ENCODE measurements around the gene PTN. TPM values are rescaled to one million over a fixed set of nuclear protein-coding genes. Genes with fewer than 3 reads are reported as not detected.

The PTN gene
- total RNA-seq (not detected), total RNA-seq (0 reads per million in 2 donors)

- ATAC-seq, result no peak
- Mint-ChIP-seq H3K36me3 (ENCODE audit: low read depth) (no peaks in the 10 kb centered on the region), H3K4me1 (no peaks in the 10 kb centered on the region), H3K27ac (no peak within 1 kb of the TSS), H3K27me3 (peaks cover 8% of the 10 kb centered on the region), H3K4me3 (peak within 1 kb of the TSS; percentile 19)
- H3K9me3 ChIP-seq (ENCODE audit: control insufficient read depth, low read length, poor library complexity, severe bottlenecking), result no peaks in the 10 kb centered on the region
- DNase-seq, result no peak
These were observed at the start of gene PTN for GRCh38 chr7:137343281-137343841. Gene PTN (minus strand): TSS chr7:137343733. CDS start chr7:137254973, 88,760 bp downstream.

GRCh38 chr7:137390076-137390475, 46.5 kb upstream of the PTN start:
- H3K9me3 ChIP-seq (ENCODE audit: control insufficient read depth, low read length, poor library complexity, severe bottlenecking), result no peaks in the 10 kb centered on the region
- Mint-ChIP-seq H3K27ac (no peak overlapping the region), H3K4me1 (no peaks in the 10 kb centered on the region), H3K4me3 (no peak overlapping the region), H3K36me3 (ENCODE audit: low read depth) (no peaks in the 10 kb centered on the region), H3K27me3 (no peaks in the 10 kb centered on the region)
- ATAC-seq, result no peak
- no peak for DNase-seq

GRCh38 chr7:137388916-137389315, 45.4 kb upstream of the PTN start:
- H3K4me1 Mint-ChIP-seq, result no peaks in the 10 kb centered on the region
- no peak overlapping the region for H3K4me3 Mint-ChIP-seq
- peaks cover 6% of the 10 kb centered on the region for H3K27me3 Mint-ChIP-seq
- DNase-seq, result no peak
- no peak for ATAC-seq
- H3K9me3 ChIP-seq (ENCODE audit: control insufficient read depth, low read length, poor library complexity, severe bottlenecking), result no peaks in the 10 kb centered on the region
- no peaks in the 10 kb centered on the region for H3K36me3 Mint-ChIP-seq (ENCODE audit: low read depth)
- H3K27ac Mint-ChIP-seq, result no peak overlapping the region

- DNase-seq (no peak), ATAC-seq (no peak)
- Mint-ChIP-seq H3K27me3 (peaks cover 6% of the 10 kb centered on the region), H3K4me1 (no peaks in the 10 kb centered on the region), H3K36me3 (ENCODE audit: low read depth) (no peaks in the 10 kb centered on the region), H3K27ac (no peak overlapping the region), H3K4me3 (no peak overlapping the region)
- no peaks in the 10 kb centered on the region for H3K9me3 ChIP-seq (ENCODE audit: control insufficient read depth, low read length, poor library complexity, severe bottlenecking)
These were observed 43.4 kb upstream of the PTN start for GRCh38 chr7:137386966-137387365.

- peaks cover 6% of the 10 kb centered on the region for H3K27me3 Mint-ChIP-seq
These were observed 37.5 kb upstream of the PTN start for GRCh38 chr7:137381045-137381444.

GRCh38 chr7:137373507-137373906, 30.0 kb upstream of the PTN start:
- Mint-ChIP-seq H3K36me3 (ENCODE audit: low read depth) (no peaks in the 10 kb centered on the region), H3K27ac (no peak overlapping the region)
- H3K9me3 ChIP-seq (ENCODE audit: control insufficient read depth, low read length, poor library complexity, severe bottlenecking), result no peaks in the 10 kb centered on the region

More at GRCh38 chr7:137381045-137381444, 37.5 kb upstream of the PTN start:
- Mint-ChIP-seq H3K4me3 (no peak overlapping the region), H3K36me3 (ENCODE audit: low read depth) (peaks cover 2% of the 10 kb centered on the region), H3K27ac (no peak overlapping the region), H3K4me1 (no peaks in the 10 kb centered on the region)
- ATAC-seq, result no peak
- no peak for DNase-seq
- no peaks in the 10 kb centered on the region for H3K9me3 ChIP-seq (ENCODE audit: control insufficient read depth, low read length, poor library complexity, severe bottlenecking)

GRCh38 chr7:137371616-137372015, 28.1 kb upstream of the PTN start:
- Mint-ChIP-seq H3K36me3 (ENCODE audit: low read depth) (no peaks in the 10 kb centered on the region), H3K4me1 (no peaks in the 10 kb centered on the region), H3K27ac (no peak overlapping the region), H3K4me3 (no peak overlapping the region), H3K27me3 (no peaks in the 10 kb centered on the region)
- ATAC-seq (no peak), DNase-seq (no peak)
- no peaks in the 10 kb centered on the region for H3K9me3 ChIP-seq (ENCODE audit: control insufficient read depth, low read length, poor library complexity, severe bottlenecking)

More at GRCh38 chr7:137373507-137373906, 30.0 kb upstream of the PTN start:
- ATAC-seq (no peak), DNase-seq (no peak)
- Mint-ChIP-seq H3K4me1 (no peaks in the 10 kb centered on the region), H3K27me3 (no peaks in the 10 kb centered on the region), H3K4me3 (no peak overlapping the region)

GRCh38 chr7:137366995-137367394, 23.5 kb upstream of the PTN start:
- Mint-ChIP-seq H3K27me3 (no peaks in the 10 kb centered on the region), H3K27ac (no peak overlapping the region), H3K36me3 (ENCODE audit: low read depth) (no peaks in the 10 kb centered on the region), H3K4me1 (no peaks in the 10 kb centered on the region), H3K4me3 (no peak overlapping the region)
- ATAC-seq (no peak), DNase-seq (no peak)
- H3K9me3 ChIP-seq (ENCODE audit: control insufficient read depth, low read length, poor library complexity, severe bottlenecking), result no peaks in the 10 kb centered on the region

GRCh38 chr7:137363683-137364082, 20.1 kb upstream of the PTN start:
- no peak for DNase-seq
- no peaks in the 10 kb centered on the region for H3K9me3 ChIP-seq (ENCODE audit: control insufficient read depth, low read length, poor library complexity, severe bottlenecking)
- H3K4me3 Mint-ChIP-seq, result no peak overlapping the region
- no peaks in the 10 kb centered on the region for H3K36me3 Mint-ChIP-seq (ENCODE audit: low read depth)
- H3K27ac Mint-ChIP-seq, result no peak overlapping the region
- ATAC-seq, result no peak
- no peaks in the 10 kb centered on the region for H3K4me1 Mint-ChIP-seq
- no peaks in the 10 kb centered on the region for H3K27me3 Mint-ChIP-seq

GRCh38 chr7:137360087-137360679, 16.6 kb upstream of the PTN start:
- H3K9me3 ChIP-seq (ENCODE audit: control insufficient read depth, low read length, poor library complexity, severe bottlenecking), result no peaks in the 10 kb centered on the region
- H3K27ac Mint-ChIP-seq, result no peak overlapping the region
- no peaks in the 10 kb centered on the region for H3K4me1 Mint-ChIP-seq
- no peak overlapping the region for H3K4me3 Mint-ChIP-seq
- no peaks in the 10 kb centered on the region for H3K36me3 Mint-ChIP-seq (ENCODE audit: low read depth)
- no peaks in the 10 kb centered on the region for H3K27me3 Mint-ChIP-seq
- ATAC-seq, result no peak
- no peak for DNase-seq

- no peak overlapping the region for H3K4me3 Mint-ChIP-seq
- H3K27ac Mint-ChIP-seq, result no peak overlapping the region
- H3K9me3 ChIP-seq (ENCODE audit: control insufficient read depth, low read length, poor library complexity, severe bottlenecking), result no peaks in the 10 kb centered on the region
- H3K27me3 Mint-ChIP-seq, result no peaks in the 10 kb centered on the region
- no peaks in the 10 kb centered on the region for H3K4me1 Mint-ChIP-seq
- H3K36me3 Mint-ChIP-seq (ENCODE audit: low read depth), result no peaks in the 10 kb centered on the region
- DNase-seq, result no peak
- ATAC-seq, result no peak
These were observed 11.4 kb upstream of the PTN start for GRCh38 chr7:137354961-137355360.

- Mint-ChIP-seq H3K36me3 (ENCODE audit: low read depth) (no peaks in the 10 kb centered on the region), H3K27ac (no peak overlapping the region)
These were observed 10.9 kb upstream of the PTN start for GRCh38 chr7:137354396-137354795.

GRCh38 chr7:137351941-137352340, 8.4 kb upstream of the PTN start:
- H3K27ac Mint-ChIP-seq, result no peak overlapping the region
- no peak for DNase-seq
- no peaks in the 10 kb centered on the region for H3K27me3 Mint-ChIP-seq
- H3K9me3 ChIP-seq (ENCODE audit: control insufficient read depth, low read length, poor library complexity, severe bottlenecking), result no peaks in the 10 kb centered on the region
- no peak overlapping the region for H3K4me3 Mint-ChIP-seq
- H3K4me1 Mint-ChIP-seq, result no peaks in the 10 kb centered on the region
- H3K36me3 Mint-ChIP-seq (ENCODE audit: low read depth), result no peaks in the 10 kb centered on the region
- no peak for ATAC-seq

More at GRCh38 chr7:137354396-137354795, 10.9 kb upstream of the PTN start:
- no peaks in the 10 kb centered on the region for H3K27me3 Mint-ChIP-seq
- DNase-seq (no peak), ATAC-seq (no peak)
- H3K4me3 Mint-ChIP-seq, result no peak overlapping the region
- no peaks in the 10 kb centered on the region for H3K9me3 ChIP-seq (ENCODE audit: control insufficient read depth, low read length, poor library complexity, severe bottlenecking)
- H3K4me1 Mint-ChIP-seq, result no peaks in the 10 kb centered on the region

- Mint-ChIP-seq H3K27ac (no peak overlapping the region), H3K27me3 (peaks cover 8% of the 10 kb centered on the region), H3K36me3 (ENCODE audit: low read depth) (no peaks in the 10 kb centered on the region), H3K4me3 (no peak overlapping the region), H3K4me1 (no peaks in the 10 kb centered on the region)
- DNase-seq (no peak), ATAC-seq (no peak)
- no peaks in the 10 kb centered on the region for H3K9me3 ChIP-seq (ENCODE audit: control insufficient read depth, low read length, poor library complexity, severe bottlenecking)
These were observed 2.4 kb upstream of the PTN start for GRCh38 chr7:137345799-137346449.

Data from T-helper 17 cell (primary cell).